WTC11 (cell line): ENCODE data around the gene HRAS. TPM values are rescaled to one million over a fixed set of nuclear protein-coding genes. Genes with fewer than 3 reads are reported as not detected.

ENCODE experiments used
- ATAC-seq: fragments of 200-7000 bp; cut with Tn5 transposase; 2 replicates; pipeline ENCODE4 v1.10.0; 2021; ENCODE audit warnings: mild to moderate bottlenecking, moderate library complexity
- CTCF ChIA-PET: fragments of 300-600 bp; sonication (Branson Sonifier 250); formaldehyde crosslinking; loops from one replicate; lab custom pipeline; 2021; ENCODE audit warnings: antibody characterized with exemption; lab: Charles Lee
- POLR2A ChIA-PET: fragments of 350-600 bp; sonication (Branson Sonifier 250); formaldehyde crosslinking; loops from one replicate; lab custom pipeline; 2021; ENCODE audit warnings: antibody characterized with exemption; lab: Charles Lee
- DNase-seq: peaks from one replicate; pipeline ENCODE4 v3.0.0; 2021; ENCODE audit warnings: low spot score
- H3K27ac Mint-ChIP-seq: 2 replicates; pipeline ENCODE4 v1.8.0; 2021; ENCODE audit warnings: mixed read lengths
- H3K27me3 Mint-ChIP-seq: 2 replicates; pipeline ENCODE4 v1.8.0; 2021; ENCODE audit warnings: low read depth, mild to moderate bottlenecking, moderate library complexity, mixed read lengths
- H3K36me3 Mint-ChIP-seq: 2 replicates; pipeline ENCODE4 v1.8.0; 2021; ENCODE audit warnings: mixed read lengths
- H3K4me1 Mint-ChIP-seq: 2 replicates; pipeline ENCODE4 v1.8.0; 2022; ENCODE audit warnings: mixed read lengths
- H3K4me3 Mint-ChIP-seq: 2 replicates; pipeline ENCODE4 v1.8.0; 2021; ENCODE audit warnings: mild to moderate bottlenecking, moderate library complexity, mixed read lengths
- H3K9me3 Mint-ChIP-seq: 2 replicates; pipeline ENCODE4 v1.8.0; 2021; ENCODE audit warnings: mixed read lengths
- CREM ChIP-seq: sonication (generic); formaldehyde crosslinking; IDR thresholded peaks from 2 replicates; pipeline ENCODE4 v1.8.1; 2022; ENCODE audit warnings: mild to moderate bottlenecking, missing genetic modification reagents, moderate library complexity
- GABPB1 ChIP-seq: sonication (generic); formaldehyde crosslinking; IDR thresholded peaks from 2 replicates; pipeline ENCODE4 v1.8.1; 2023; ENCODE audit warnings: mild to moderate bottlenecking, missing genetic modification reagents
- KAT7 ChIP-seq: sonication (generic); formaldehyde crosslinking; IDR thresholded peaks from 2 replicates; pipeline ENCODE4 v1.8.1; 2023; ENCODE audit warnings: missing genetic modification reagents, mild to moderate bottlenecking, borderline replicate concordance
- MXD4 ChIP-seq: fragments of 250-450 bp; sonication (Bioruptor Pico); IDR thresholded peaks from 2 replicates; pipeline ENCODE4 v1.8.0; 2021; ENCODE audit warnings: mild to moderate bottlenecking, moderate library complexity, borderline replicate concordance
- MYBL2 ChIP-seq: sonication (generic); formaldehyde crosslinking; IDR thresholded peaks from 2 replicates; pipeline ENCODE4 v1.8.1; 2023; ENCODE audit warnings: mild to moderate bottlenecking, moderate library complexity, missing genetic modification reagents
- NFATC4 ChIP-seq: fragments of 250-450 bp; sonication (Bioruptor Pico); IDR thresholded peaks from 2 replicates; pipeline ENCODE4 v1.9.0; 2021; ENCODE audit warnings: mild to moderate bottlenecking
- NR1H2 ChIP-seq: sonication (generic); formaldehyde crosslinking; IDR thresholded peaks from 2 replicates; pipeline ENCODE4 v1.9.0; 2021; ENCODE audit warnings: mild to moderate bottlenecking, moderate library complexity, missing genetic modification reagents
- NR2C2 ChIP-seq: sonication (generic); formaldehyde crosslinking; IDR thresholded peaks from 2 replicates; pipeline ENCODE4 v1.8.0; 2022; ENCODE audit warnings: mild to moderate bottlenecking, missing genetic modification reagents
- NR3C1 ChIP-seq: sonication (generic); formaldehyde crosslinking; conservative IDR thresholded peaks from 2 replicates; pipeline ENCODE4 v1.8.1; 2023; ENCODE audit warnings: low read depth, mild to moderate bottlenecking, missing genetic modification reagents
- OVOL2 ChIP-seq: fragments of 250-450 bp; sonication (Bioruptor Pico); IDR thresholded peaks from 2 replicates; pipeline ENCODE4 v1.9.0; 2021; ENCODE audit warnings: mild to moderate bottlenecking, borderline replicate concordance
- RELA ChIP-seq: sonication (generic); formaldehyde crosslinking; IDR thresholded peaks from 2 replicates; pipeline ENCODE4 v1.8.1; 2022; ENCODE audit warnings: missing genetic modification reagents, mild to moderate bottlenecking, borderline replicate concordance
- SMAD3 ChIP-seq: sonication (generic); formaldehyde crosslinking; IDR thresholded peaks from 2 replicates; pipeline ENCODE4 v1.8.0; 2022; ENCODE audit warnings: missing genetic modification reagents, mild to moderate bottlenecking, borderline replicate concordance
- SMAD4 ChIP-seq: sonication (generic); formaldehyde crosslinking; IDR thresholded peaks from 2 replicates; pipeline ENCODE4 v1.8.0; 2022; ENCODE audit warnings: mild to moderate bottlenecking, missing genetic modification reagents
- SP1 ChIP-seq: sonication (generic); formaldehyde crosslinking; conservative IDR thresholded peaks from 2 replicates; pipeline ENCODE4 v1.8.1; 2022; ENCODE audit warnings: missing genetic modification reagents
- TEAD4 ChIP-seq: sonication (generic); formaldehyde crosslinking; IDR thresholded peaks from 2 replicates; pipeline ENCODE4 v1.8.0; 2022; ENCODE audit warnings: mild to moderate bottlenecking, missing genetic modification reagents
- ZBTB21 ChIP-seq: sonication (generic); formaldehyde crosslinking; IDR thresholded peaks from 2 replicates; pipeline ENCODE4 v1.8.1; 2023; ENCODE audit warnings: mild to moderate bottlenecking, missing genetic modification reagents, borderline replicate concordance
- ZNF396 ChIP-seq: fragments of 250-450 bp; sonication (Bioruptor Pico); IDR thresholded peaks from 2 replicates; pipeline ENCODE4 v1.8.0; 2021; ENCODE audit warnings: mild to moderate bottlenecking, moderate library complexity, borderline replicate concordance
- ZNF416 ChIP-seq: fragments of 250-450 bp; sonication (Bioruptor Pico); IDR thresholded peaks from 2 replicates; pipeline ENCODE4 v1.9.0; 2021; ENCODE audit warnings: mild to moderate bottlenecking, inconsistent platforms
- ZNF423 ChIP-seq: fragments of 250-450 bp; sonication (Bioruptor Pico); IDR thresholded peaks from 2 replicates; pipeline ENCODE4 v2.1.2; 2022; ENCODE audit warnings: mild to moderate bottlenecking, moderate library complexity
- ZNF425 ChIP-seq: fragments of 250-450 bp; sonication (Bioruptor Pico); conservative IDR thresholded peaks from 2 replicates; pipeline ENCODE4 v1.9.0; 2021; ENCODE audit warnings: mild to moderate bottlenecking
- ZNF512 ChIP-seq: sonication (generic); formaldehyde crosslinking; IDR thresholded peaks from 2 replicates; pipeline ENCODE4 v1.8.1; 2022; ENCODE audit warnings: missing genetic modification reagents, borderline replicate concordance
- total RNA-seq: library from RNA; stranded (reverse); gene quantifications from 3 replicates; pipeline ENCODE4 v1.2.3, GENCODE V29; 2021

Gene HRAS
- total RNA-seq, 1 experiment from 2014 or later, result 62.4 TPM

GRCh38 chr11:489610-490185 is 45.7 kb downstream of the HRAS start:
- ChIA-PET POLR2A (interaction anchor here (0.6 kb wide), 1 partner anchor 305 kb away, joined by 5 read pairs; no protein-coding TSS in a partner anchor), CTCF (interaction anchor here (1.0 kb wide), 1 partner anchor 82 kb away, joined by 3 read pairs; no protein-coding TSS in a partner anchor)
- Mint-ChIP-seq H3K27ac (no peak overlapping the region), H3K27me3 (no peaks in the 10 kb centered on the region), H3K9me3 (no peaks in the 10 kb centered on the region), H3K4me1 (no peaks in the 10 kb centered on the region), H3K4me3 (no peak overlapping the region), H3K36me3 (peaks cover 7% of the 10 kb centered on the region)
- ATAC-seq (no peak), DNase-seq (no peak)
- no peak for TF ChIP-seq ZNF512 (CRISPR knock-in tag)
- no peak for TF ChIP-seq ZNF416 (CRISPR knock-in tag)
- TF ChIP-seq ZNF396 (CRISPR knock-in tag), result no peak
- TF ChIP-seq MXD4 (CRISPR knock-in tag), result no peak
- no peak for TF ChIP-seq ZNF425 (CRISPR knock-in tag)
- no peak for TF ChIP-seq SMAD4 (CRISPR knock-in tag)
- no peak for TF ChIP-seq NR3C1 (CRISPR knock-in tag)

GRCh38 chr11:488992-489391 is 46.4 kb downstream of the HRAS start:
- TF ChIP-seq CREM (CRISPR knock-in tag) (no peak), ZBTB21 (no peak), MYBL2 (CRISPR knock-in tag) (no peak), TEAD4 (CRISPR knock-in tag) (no peak), NR1H2 (CRISPR knock-in tag) (no peak), ZNF423 (CRISPR knock-in tag) (no peak), OVOL2 (CRISPR knock-in tag) (no peak), NFATC4 (CRISPR knock-in tag) (no peak)
- peaks cover 11% of the 10 kb centered on the region for H3K36me3 Mint-ChIP-seq
- H3K27ac Mint-ChIP-seq, result no peak overlapping the region
- no peaks in the 10 kb centered on the region for H3K27me3 Mint-ChIP-seq
- no peak for DNase-seq
- ChIA-PET CTCF (interaction anchor here (1.0 kb wide), 1 partner anchor 82 kb away, joined by 3 read pairs; no protein-coding TSS in a partner anchor), POLR2A (no interaction called here)
- H3K4me3 Mint-ChIP-seq, result no peak overlapping the region
- peaks cover 4% of the 10 kb centered on the region for H3K9me3 Mint-ChIP-seq
- H3K4me1 Mint-ChIP-seq, result no peaks in the 10 kb centered on the region
- ATAC-seq, result no peak

- ChIA-PET CTCF (interaction anchor here (1.0 kb wide), 1 partner anchor 81 kb away, joined by 3 read pairs; no protein-coding TSS in a partner anchor), POLR2A (no interaction called here)
- Mint-ChIP-seq H3K27me3 (no peaks in the 10 kb centered on the region), H3K4me3 (no peak overlapping the region), H3K4me1 (no peaks in the 10 kb centered on the region), H3K9me3 (peaks cover 4% of the 10 kb centered on the region), H3K27ac (no peak overlapping the region), H3K36me3 (peaks cover 15% of the 10 kb centered on the region)
- no peak for DNase-seq
- TF ChIP-seq SP1 (CRISPR knock-in tag) (no peak), NFATC4 (CRISPR knock-in tag) (no peak), GABPB1 (CRISPR knock-in tag) (no peak), NR2C2 (CRISPR knock-in tag) (no peak), RELA (CRISPR knock-in tag) (no peak), KAT7 (no peak), SMAD3 (CRISPR knock-in tag) (no peak), ZNF396 (CRISPR knock-in tag) (no peak)
- no peak for ATAC-seq
Measured at GRCh38 chr11:488579-488978, 46.8 kb downstream of the HRAS start.
